WTC11 (cell line): ENCODE results near the gene TPBGL.

ENCODE experiments used
- ATF3 ChIP-seq: sonication (generic); formaldehyde crosslinking; conservative IDR thresholded peaks from 2 replicates; pipeline ENCODE4 v1.8.1; 2022; ENCODE audit warnings: mild to moderate bottlenecking, missing genetic modification reagents
- CTCF ChIP-seq: fragments of 200-600 bp; IDR thresholded peaks from 2 replicates; pipeline ENCODE4 v1.8.0; 2022; ENCODE audit warnings: antibody characterized with exemption
- ELF4 ChIP-seq: sonication (generic); formaldehyde crosslinking; IDR thresholded peaks from 2 replicates; pipeline ENCODE4 v1.8.1; 2022; ENCODE audit warnings: low read depth, mild to moderate bottlenecking, moderate library complexity, missing genetic modification reagents
- IRF1 ChIP-seq: sonication (generic); formaldehyde crosslinking; IDR thresholded peaks from 2 replicates; pipeline ENCODE4 v1.8.0; 2023; ENCODE audit warnings: missing genetic modification reagents
- MAX ChIP-seq: sonication (generic); formaldehyde crosslinking; IDR thresholded peaks from 2 replicates; pipeline ENCODE4 v1.8.0; 2022; ENCODE audit warnings: mild to moderate bottlenecking, missing genetic modification reagents
- NFYB ChIP-seq: sonication (generic); formaldehyde crosslinking; conservative IDR thresholded peaks from 2 replicates; pipeline ENCODE4 v1.8.0; 2022; ENCODE audit warnings: low read depth, missing genetic modification reagents
- NR3C1 ChIP-seq: sonication (generic); formaldehyde crosslinking; conservative IDR thresholded peaks from 2 replicates; pipeline ENCODE4 v1.8.1; 2023; ENCODE audit warnings: low read depth, mild to moderate bottlenecking, missing genetic modification reagents
- SP1 ChIP-seq: sonication (generic); formaldehyde crosslinking; conservative IDR thresholded peaks from 2 replicates; pipeline ENCODE4 v1.8.1; 2022; ENCODE audit warnings: missing genetic modification reagents
- TEAD4 ChIP-seq: sonication (generic); formaldehyde crosslinking; IDR thresholded peaks from 2 replicates; pipeline ENCODE4 v1.8.0; 2022; ENCODE audit warnings: mild to moderate bottlenecking, missing genetic modification reagents
- USF2 ChIP-seq: sonication (generic); formaldehyde crosslinking; IDR thresholded peaks from 2 replicates; pipeline ENCODE4 v1.8.1; 2023; ENCODE audit warnings: mild to moderate bottlenecking, missing genetic modification reagents, moderate library complexity
- ZNF121 ChIP-seq: sonication (generic); formaldehyde crosslinking; IDR thresholded peaks from 2 replicates; pipeline ENCODE4 v1.8.0; 2023; ENCODE audit warnings: missing genetic modification reagents
- ZNF219 ChIP-seq: sonication (generic); formaldehyde crosslinking; IDR thresholded peaks from 2 replicates; pipeline ENCODE4 v1.8.0; 2023; ENCODE audit warnings: missing genetic modification reagents, mild to moderate bottlenecking, borderline replicate concordance

GRCh38 chr11:75272391-75272790 lies 31.8 kb downstream of the TPBGL start:
- no peak for TF ChIP-seq TEAD4
- TF ChIP-seq CTCF: no peak
- no peak for TF ChIP-seq MAX (CRISPR knock-in tag)
- TF ChIP-seq ZNF121 (CRISPR knock-in tag): no peak
- TF ChIP-seq ELF4 (CRISPR knock-in tag): no peak
- TF ChIP-seq ZNF219 (CRISPR knock-in tag): no peak
- no peak for TF ChIP-seq NR3C1 (CRISPR knock-in tag)
- no peak for TF ChIP-seq ATF3
- no peak for TF ChIP-seq NFYB (CRISPR knock-in tag)
- no peak for TF ChIP-seq IRF1 (CRISPR knock-in tag)
- no peak for TF ChIP-seq USF2 (CRISPR knock-in tag)
- TF ChIP-seq SP1 (CRISPR knock-in tag): no peak
